Measurements from ENCODE around the gene FOXI1.

DNA sequence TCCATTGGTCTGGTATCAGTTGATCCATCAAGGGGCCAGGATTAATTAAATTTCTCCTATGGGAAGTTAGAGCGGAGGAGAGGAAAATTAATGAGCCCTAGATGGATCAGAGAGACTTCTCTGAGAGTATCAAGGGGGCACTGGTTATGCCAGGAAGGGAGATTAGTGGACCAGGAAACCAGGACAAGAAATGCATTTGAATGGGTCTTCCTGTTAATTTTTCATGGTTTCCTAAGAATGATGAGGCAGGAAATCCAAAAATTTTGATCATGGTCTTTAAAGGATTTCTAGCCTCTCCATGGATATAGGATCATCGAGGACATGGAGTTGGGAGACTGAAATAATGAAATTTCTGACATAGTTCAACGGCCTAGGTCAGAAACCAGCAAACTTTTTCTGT is 30.8 kb downstream of the FOXI1 start:
- TF ChIP-seq, protein P1, sequence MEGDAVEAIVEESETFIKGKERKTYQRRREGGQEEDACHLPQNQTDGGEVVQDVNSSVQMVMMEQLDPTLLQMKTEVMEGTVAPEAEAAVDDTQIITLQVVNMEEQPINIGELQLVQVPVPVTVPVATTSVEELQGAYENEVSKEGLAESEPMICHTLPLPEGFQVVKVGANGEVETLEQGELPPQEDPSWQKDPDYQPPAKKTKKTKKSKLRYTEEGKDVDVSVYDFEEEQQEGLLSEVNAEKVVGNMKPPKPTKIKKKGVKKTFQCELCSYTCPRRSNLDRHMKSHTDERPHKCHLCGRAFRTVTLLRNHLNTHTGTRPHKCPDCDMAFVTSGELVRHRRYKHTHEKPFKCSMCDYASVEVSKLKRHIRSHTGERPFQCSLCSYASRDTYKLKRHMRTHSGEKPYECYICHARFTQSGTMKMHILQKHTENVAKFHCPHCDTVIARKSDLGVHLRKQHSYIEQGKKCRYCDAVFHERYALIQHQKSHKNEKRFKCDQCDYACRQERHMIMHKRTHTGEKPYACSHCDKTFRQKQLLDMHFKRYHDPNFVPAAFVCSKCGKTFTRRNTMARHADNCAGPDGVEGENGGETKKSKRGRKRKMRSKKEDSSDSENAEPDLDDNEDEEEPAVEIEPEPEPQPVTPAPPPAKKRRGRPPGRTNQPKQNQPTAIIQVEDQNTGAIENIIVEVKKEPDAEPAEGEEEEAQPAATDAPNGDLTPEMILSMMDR (IDR thresholded peaks at IDR 0.05; ENCODE audit: insufficient read depth, low read depth, low read length), result no peak
- TF ChIP-seq EZH2 (IDR thresholded peaks at IDR 0.05; ENCODE audit: insufficient read depth, low read length), result no peak
